Stimulated activated CD8-positive, alpha-beta memory T cell treated with anti-CD3 and anti-CD28 coated beads, Interleukin-4, amount 100 ng/mL, for 48 hours (primary cell): ENCODE data around the gene CRAMP1.
"Not testable (repeated sequence)": the region's sequence is repeated elsewhere in the genome, so short reads cannot be mapped to it uniquely, and the experiment has no call there.

Source experiments
- DNase-seq: peaks from one replicate; pipeline ENCODE4 v3.0.0-alpha.2; 2020

Gene CRAMP1

GRCh38 chr16:1688807-1689560, 76.8 kb downstream of the CRAMP1 start:
- no peak for DNase-seq

- DNase-seq = no peak
Observed at GRCh38 chr16:1689853-1690252, 77.7 kb downstream of the CRAMP1 start.

GRCh38 chr16:1690810-1691209, 78.7 kb downstream of the CRAMP1 start:
- DNase-seq = no peak

- DNase-seq = no peak
Observed at GRCh38 chr16:1691276-1691675, 79.1 kb downstream of the CRAMP1 start.

GRCh38 chr16:1691956-1692355, 79.8 kb downstream of the CRAMP1 start:
- no peak for DNase-seq

GRCh38 chr16:1696863-1697262, 84.7 kb downstream of the CRAMP1 start:
- DNase-seq = no peak

GRCh38 chr16:1698680-1699079, 86.5 kb downstream of the CRAMP1 start:
- DNase-seq = no peak

- DNase-seq = no peak
Observed at GRCh38 chr16:1700246-1700645, 88.1 kb downstream of the CRAMP1 start.

GRCh38 chr16:1701216-1701878, 89.2 kb downstream of the CRAMP1 start:
- DNase-seq = no peak

GRCh38 chr16:1705324-1705687, 93.1 kb downstream of the CRAMP1 start:
- DNase-seq = not testable (repeated sequence)

- peak; percentile 98 for DNase-seq
Observed at GRCh38 chr16:1705688-1706385, 93.7 kb downstream of the CRAMP1 start, which contains the start of gene MAPK8IP3. MAPK8IP3 (plus strand) TSS chr16:1706195; CDS start chr16:1706340, 145 bp downstream.

- peak; percentile 55 for DNase-seq
Observed at GRCh38 chr16:1706386-1707192, 94.4 kb downstream of the CRAMP1 start.

- DNase-seq = peak; percentile 38
Observed at GRCh38 chr16:1707193-1707790, 95.1 kb downstream of the CRAMP1 start.

GRCh38 chr16:1708083-1708767, 96.1 kb downstream of the CRAMP1 start:
- no peak for DNase-seq

GRCh38 chr16:1708768-1709180, 96.6 kb downstream of the CRAMP1 start:
- no peak for DNase-seq

GRCh38 chr16:1709356-1709755, 97.2 kb downstream of the CRAMP1 start:
- DNase-seq = no peak

- no peak for DNase-seq
Observed at GRCh38 chr16:1710811-1711507, 98.8 kb downstream of the CRAMP1 start.

- DNase-seq = no peak
Observed at GRCh38 chr16:1712791-1713261, 100.7 kb downstream of the CRAMP1 start.

- no peak for DNase-seq
Observed at GRCh38 chr16:1713331-1713730, 101.2 kb downstream of the CRAMP1 start.

GRCh38 chr16:1713933-1714332, 101.8 kb downstream of the CRAMP1 start:
- no peak for DNase-seq

GRCh38 chr16:1715220-1715619, 103.1 kb downstream of the CRAMP1 start:
- no peak for DNase-seq
